PC-3 (cell line): ENCODE measurements around the gene GTF2B. TPM values are rescaled to one million over a fixed set of nuclear protein-coding genes. Genes with fewer than 3 reads are reported as not detected.

ENCODE experiments used
- ATAC-seq: fragments of 200-7000 bp; cut with Tn5 transposase; 2 replicates; pipeline ENCODE4 v1.9.1; 2020; ENCODE audit warnings: mild to moderate bottlenecking, moderate library complexity
- BruUV-seq: library from RNA; stranded (reverse); fragments of 400-500 nt; replicated peaks from 2 replicates; lab custom pipeline; 2021; lab: Mats Ljungman, UMichigan
- CTCF ChIA-PET: fragments of 300-600 bp; sonication (Branson Sonifier 250); formaldehyde crosslinking; loops from one replicate; lab custom pipeline; 2022; ENCODE audit warnings: antibody characterized with exemption; lab: Charles Lee
- POLR2A ChIA-PET: fragments of 300-600 bp; sonication (Branson Sonifier 250); formaldehyde crosslinking; loops from one replicate; lab custom pipeline; 2022; ENCODE audit warnings: antibody characterized with exemption; ENCODE audit not compliant: unreplicated experiment; lab: Charles Lee
- DNase-seq: peaks from one replicate; pipeline ENCODE4 v3.0.0-alpha.2; 2015
- H2AFZ ChIP-seq: fragments of 300-600 bp; sonication (generic); 2 replicates; pipeline ENCODE4 v1.6.0; 2016; ENCODE audit warnings: antibody characterized with exemption, low read length
- H3F3A ChIP-seq: fragments of 300-600 bp; sonication (generic); one replicate; pipeline ENCODE4 v1.6.0; 2017; ENCODE audit warnings: antibody characterized with exemption, low read length, control low read depth, mild to moderate bottlenecking; ENCODE audit not compliant: unreplicated experiment
- H3K27ac ChIP-seq: fragments of 300-600 bp; sonication (generic); 2 replicates; pipeline ENCODE4 v1.5.1; 2016; ENCODE audit warnings: mild to moderate bottlenecking, low read length
- H3K27me3 ChIP-seq: fragments of 300-600 bp; sonication (generic); 2 replicates; pipeline ENCODE4 v1.6.1; 2016; ENCODE audit warnings: low read length, mixed read lengths
- H3K36me3 ChIP-seq: fragments of 300-600 bp; sonication (generic); 2 replicates; pipeline ENCODE4 v1.6.1; 2016; ENCODE audit warnings: low read depth, mixed run types, low read length, mixed read lengths
- H3K4me1 ChIP-seq: fragments of 300-600 bp; sonication (generic); 2 replicates; pipeline ENCODE4 v1.5.1; 2016; ENCODE audit warnings: low read length; ENCODE audit not compliant: insufficient read depth
- H3K4me2 ChIP-seq: fragments of 300-600 bp; sonication (generic); 2 replicates; pipeline ENCODE4 v1.6.0; 2016; ENCODE audit warnings: low read length
- H3K4me3 ChIP-seq: fragments of 300-600 bp; sonication (generic); 2 replicates; pipeline ENCODE4 v1.5.1; 2016; ENCODE audit warnings: mild to moderate bottlenecking, low read length, mixed read lengths
- H3K79me2 ChIP-seq: fragments of 300-600 bp; sonication (generic); 2 replicates; pipeline ENCODE4 v1.6.1; 2017; ENCODE audit warnings: low read length, mixed read lengths
- H3K9ac ChIP-seq: fragments of 300-600 bp; sonication (generic); 2 replicates; pipeline ENCODE4 v1.6.0; 2016; ENCODE audit warnings: mild to moderate bottlenecking, low read length
- H3K9me2 ChIP-seq: fragments of 300-600 bp; sonication (generic); replicated peaks from 2 replicates; pipeline ENCODE4 v1.6.1; 2016; ENCODE audit warnings: mixed run types, low read length, mixed read lengths
- H3K9me3 ChIP-seq: fragments of 300-600 bp; sonication (generic); 2 replicates; pipeline ENCODE4 v1.6.1; 2016; ENCODE audit warnings: low read length, mixed read lengths
- H4K20me1 ChIP-seq: fragments of 300-600 bp; sonication (generic); 2 replicates; pipeline ENCODE4 v1.6.1; 2016; ENCODE audit warnings: low read length, mixed read lengths
- EZH2 ChIP-seq: fragments of 300-600 bp; sonication (generic); IDR thresholded peaks from one replicate; pipeline ENCODE4 v1.6.1; 2017; ENCODE audit warnings: antibody characterized with exemption, mild to moderate bottlenecking, low read length; ENCODE audit not compliant: unreplicated experiment
- EZH2phosphoT487 ChIP-seq: fragments of 300-600 bp; sonication (generic); IDR thresholded peaks from 2 replicates; pipeline ENCODE4 v1.6.1; 2018; ENCODE audit warnings: mild to moderate bottlenecking, antibody characterized with exemption, low read length, borderline replicate concordance
- intact Hi-C: fragments of 100-400 bp; cut with micrococcal nuclease; formaldehyde crosslinking; loops from 2 replicates; pipeline ENCODE4 v1.9.0; 2023
- total RNA-seq: library from RNA; depleted of rRNA; stranded (reverse); fragments of >200 nt; gene quantifications from 2 replicates; pipeline ENCODE4 v1.2.3, GENCODE V29; 2014
- TF ChIP-seq, protein P1 (sequence below): fragments of 300-600 bp; sonication (generic); conservative IDR thresholded peaks from 2 replicates; pipeline ENCODE4 v1.5.1; 2017; ENCODE audit warnings: antibody characterized with exemption, low read depth, mild to moderate bottlenecking, low read length

Gene GTF2B
- total RNA-seq, 1 experiment from 2014 or later = 32.1 TPM

DNA sequence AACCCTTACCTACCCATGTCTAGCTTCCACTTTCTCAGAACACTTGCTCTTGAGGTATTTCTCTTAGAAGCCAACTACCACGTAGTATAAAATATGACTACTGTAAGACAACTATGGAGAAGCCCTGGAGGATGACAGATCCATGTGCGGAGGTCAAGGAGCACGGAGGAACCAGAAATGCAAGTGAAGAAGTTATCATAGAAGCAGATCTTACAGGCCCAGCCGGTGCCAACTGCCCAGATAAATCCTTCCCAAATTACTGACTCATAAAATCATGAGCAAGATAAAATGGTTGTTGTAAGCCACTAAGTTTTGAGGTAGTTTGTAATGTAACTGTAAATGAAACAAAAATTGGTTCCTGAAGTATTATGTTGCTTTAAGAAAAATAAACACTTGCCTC is 12.6 kb downstream of the GTF2B start:
- no peaks in the 10 kb centered on the region for H3K9me3 ChIP-seq
- BruUV-seq = no TSS peak
- no peak overlapping the region for H3K9ac ChIP-seq
- H3K4me1 ChIP-seq = peaks cover 8% of the 10 kb centered on the region; the same call in 1 of the 2 replicates
- no peak overlapping the region for H3K4me3 ChIP-seq
- no peaks in the 10 kb centered on the region for H3F3A ChIP-seq
- H2AFZ ChIP-seq = no peak overlapping the region
- H3K4me2 ChIP-seq = peak overlapping the region; percentile 31; the same call in 1 of the 2 replicates
- H3K9me2 ChIP-seq = no peaks in the 10 kb centered on the region
- no peak for TF ChIP-seq EZH2
- TF ChIP-seq, protein P1, sequence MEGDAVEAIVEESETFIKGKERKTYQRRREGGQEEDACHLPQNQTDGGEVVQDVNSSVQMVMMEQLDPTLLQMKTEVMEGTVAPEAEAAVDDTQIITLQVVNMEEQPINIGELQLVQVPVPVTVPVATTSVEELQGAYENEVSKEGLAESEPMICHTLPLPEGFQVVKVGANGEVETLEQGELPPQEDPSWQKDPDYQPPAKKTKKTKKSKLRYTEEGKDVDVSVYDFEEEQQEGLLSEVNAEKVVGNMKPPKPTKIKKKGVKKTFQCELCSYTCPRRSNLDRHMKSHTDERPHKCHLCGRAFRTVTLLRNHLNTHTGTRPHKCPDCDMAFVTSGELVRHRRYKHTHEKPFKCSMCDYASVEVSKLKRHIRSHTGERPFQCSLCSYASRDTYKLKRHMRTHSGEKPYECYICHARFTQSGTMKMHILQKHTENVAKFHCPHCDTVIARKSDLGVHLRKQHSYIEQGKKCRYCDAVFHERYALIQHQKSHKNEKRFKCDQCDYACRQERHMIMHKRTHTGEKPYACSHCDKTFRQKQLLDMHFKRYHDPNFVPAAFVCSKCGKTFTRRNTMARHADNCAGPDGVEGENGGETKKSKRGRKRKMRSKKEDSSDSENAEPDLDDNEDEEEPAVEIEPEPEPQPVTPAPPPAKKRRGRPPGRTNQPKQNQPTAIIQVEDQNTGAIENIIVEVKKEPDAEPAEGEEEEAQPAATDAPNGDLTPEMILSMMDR = no peak
- no peak for TF ChIP-seq EZH2phosphoT487
- CTCF ChIA-PET = interaction anchor here (0.6 kb wide), 1 partner anchor 266 kb away, joined by 3 read pairs; no protein-coding TSS in a partner anchor
- no peaks in the 10 kb centered on the region for H3K27me3 ChIP-seq
- peaks cover 38% of the 10 kb centered on the region for H3K79me2 ChIP-seq
- peaks cover 19% of the 10 kb centered on the region; the same call in 1 of the 2 replicates for H3K36me3 ChIP-seq
- 0 out of 2 replicates have a peak, but pooled peaks cover 8% of the 10 kb centered on the region for H4K20me1 ChIP-seq
- POLR2A ChIA-PET = no interaction called here
- DNase-seq (peak; percentile 55), ATAC-seq (no peak; the same call in 1 of the 2 replicates)
- intact Hi-C loops = loop anchor here (5.0 kb wide), 1 partner anchor 326 kb away; no protein-coding TSS in a partner anchor
- H3K27ac ChIP-seq = no peak overlapping the region

DNA sequence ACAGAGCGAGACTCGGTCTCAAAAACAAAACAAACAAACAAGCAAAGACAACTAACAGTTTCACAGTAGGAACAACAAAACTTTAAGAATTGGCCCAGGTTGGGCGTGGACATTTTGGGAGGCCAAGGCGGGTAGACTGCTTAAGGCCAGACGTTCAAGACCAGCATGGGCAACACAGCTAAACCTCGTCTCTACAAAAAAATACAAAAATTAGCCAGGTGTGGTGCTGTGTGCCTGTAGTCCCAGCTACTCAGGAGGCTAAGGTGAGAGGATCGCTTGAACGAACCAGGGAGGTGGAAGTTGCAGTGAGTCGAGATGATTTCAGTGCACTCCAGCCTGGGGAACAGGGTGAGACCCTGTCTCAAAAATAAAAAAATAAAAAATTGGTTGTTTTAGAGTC is 13.5 kb downstream of the GTF2B start:
- Histone ChIP-seq H3K9me2 (no peaks in the 10 kb centered on the region), H3K9me3 (no peaks in the 10 kb centered on the region), H2AFZ (no peak overlapping the region), H3K4me1 (peaks cover 8% of the 10 kb centered on the region; the same call in 1 of the 2 replicates), H3K79me2 (peaks cover 42% of the 10 kb centered on the region), H3K27ac (no peak overlapping the region), H3K27me3 (no peaks in the 10 kb centered on the region), H3K4me3 (no peak overlapping the region), H3K9ac (no peak overlapping the region), H3F3A (no peaks in the 10 kb centered on the region), H3K36me3 (peaks cover 14% of the 10 kb centered on the region; the same call in 1 of the 2 replicates), H3K4me2 (no peak overlapping the region), H4K20me1 (0 out of 2 replicates have a peak, but pooled peaks cover 8% of the 10 kb centered on the region)
- CTCF ChIA-PET = interaction anchor here (0.7 to 1.5 kb wide), 3 partner anchors 222 to 576 kb away, joined by 3 to 4 read pairs (median 3); no protein-coding TSS in a partner anchor
- intact Hi-C loops = loop anchor here (1.0 to 5.0 kb wide), 3 partner anchors 142 to 326 kb away; no protein-coding TSS in a partner anchor
- BruUV-seq = no TSS peak
- DNase-seq (no peak), ATAC-seq (peak; percentile 51)
- POLR2A ChIA-PET = no interaction called here
- TF ChIP-seq EZH2 = no peak
- no peak for TF ChIP-seq EZH2phosphoT487
- TF ChIP-seq, protein P1 = no peak

DNA sequence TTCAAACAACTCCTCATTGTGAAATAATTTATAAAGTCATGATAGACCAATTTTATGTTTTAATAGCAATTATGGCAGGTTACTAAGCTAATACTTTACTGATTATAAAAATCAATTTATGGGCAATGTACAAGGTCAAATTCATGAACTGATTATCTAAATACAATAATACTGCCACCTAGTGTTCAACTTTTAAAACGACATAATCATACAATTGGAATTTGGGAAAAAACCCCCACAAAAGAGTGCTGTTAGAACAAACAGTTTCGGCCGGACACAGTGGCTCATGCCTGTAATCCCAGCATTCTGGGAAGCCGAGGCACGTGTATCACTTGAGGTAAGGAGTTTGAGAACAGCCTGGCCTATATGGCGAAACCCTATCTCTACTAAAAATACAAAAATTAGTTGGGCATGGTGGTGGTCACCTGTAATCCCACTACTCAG is 14.0 kb downstream of the GTF2B start:
- ChIA-PET POLR2A (no interaction called here), CTCF (interaction anchor here (1.5 kb wide), 1 partner anchor 222 kb away, joined by 3 read pairs; no protein-coding TSS in a partner anchor)
- Histone ChIP-seq H4K20me1 (0 out of 2 replicates have a peak, but pooled peaks cover 8% of the 10 kb centered on the region), H3K27ac (no peak overlapping the region), H3K4me3 (no peak overlapping the region), H2AFZ (no peak overlapping the region), H3K36me3 (peaks cover 9% of the 10 kb centered on the region; the same call in 1 of the 2 replicates), H3K4me2 (no peak overlapping the region), H3K9ac (no peak overlapping the region), H3K4me1 (peaks cover 8% of the 10 kb centered on the region; the same call in 1 of the 2 replicates), H3K79me2 (peaks cover 46% of the 10 kb centered on the region), H3F3A (no peaks in the 10 kb centered on the region), H3K9me3 (no peaks in the 10 kb centered on the region), H3K9me2 (no peaks in the 10 kb centered on the region), H3K27me3 (no peaks in the 10 kb centered on the region)
- peak; percentile 62 for DNase-seq
- no TSS peak for BruUV-seq
- peak; percentile 48 for ATAC-seq
- intact Hi-C loops = loop anchor here (1.0 to 5.0 kb wide), 3 partner anchors 141 to 325 kb away; no protein-coding TSS in a partner anchor
- TF ChIP-seq, protein P1 = peak; percentile 70
- no peak for TF ChIP-seq EZH2phosphoT487
